Measurements from ENCODE around the gene FBXL19. TPM values are rescaled to one million over a fixed set of nuclear protein-coding genes. Genes with fewer than 3 reads are reported as not detected.

Gene FBXL19
- total and polyA plus RNA-seq, 2 experiments from 2014 or later, result 0.64 to 18.2 TPM

GRCh38 chr16:30947541-30947858 lies 24.1 kb downstream of the FBXL19 start:
- 40 to 74% methylated on average over 1 to 3 of the region's 3 CpGs for WGBS, 2 experiments (ENCODE audit: low coverage in 1 of 2, low lambda C conversion rate in 2 of 2, missing lambda C conversion rate in 2 of 2)
- H3K4me1 ChIP-seq (ENCODE audit: insufficient read depth), result peaks cover 17% of the 10 kb centered on the region; the same call in 1 of the 2 replicates
- in situ Hi-C loops (cut with MboI), result no loop called here

GRCh38 chr16:30947859-30948666 lies 24.7 kb downstream of the FBXL19 start:
- 22 to 25% methylated on average over 37 to 44 of the region's 44 CpGs for WGBS, 2 experiments (ENCODE audit: low coverage in 1 of 2, low lambda C conversion rate in 2 of 2, missing lambda C conversion rate in 2 of 2)

More at GRCh38 chr16:30947541-30947858, 24.1 kb downstream of the FBXL19 start:
- Histone ChIP-seq H3F3A (ENCODE audit: insufficient read depth) (peaks cover 20% of the 10 kb centered on the region), H3K4me2 (ENCODE audit: unreplicated experiment) (no peak overlapping the region), H2AFZ (no peak overlapping the region), H3K27ac (peak overlapping the region; percentile 65; the same call in 1 of the 2 replicates), H3K27me3 (replicated peaks; ENCODE audit: insufficient read depth) (no peaks in the 10 kb centered on the region), H3K79me2 (ENCODE audit: insufficient read depth) (peaks cover 15% of the 10 kb centered on the region), H4K20me1 (ENCODE audit: insufficient read depth) (no peaks in the 10 kb centered on the region), H3K9ac (peak overlapping the region; percentile 88), H3K9me2 (ENCODE audit: insufficient read depth) (no peaks in the 10 kb centered on the region), H3K36me3 (ENCODE audit: low read depth) (peaks cover 13% of the 10 kb centered on the region; the same call in 1 of the 2 replicates), H3K9me3 (ENCODE audit: low read depth) (no peaks in the 10 kb centered on the region), H3K4me3 (no peak overlapping the region)
- DNase-seq, result no peak
- no peak for TF ChIP-seq EZH2 (IDR thresholded peaks at IDR 0.05; ENCODE audit: insufficient read depth, poor library complexity, severe bottlenecking)
- TF ChIP-seq EZH2phosphoT487 (IDR thresholded peaks at IDR 0.05; ENCODE audit: insufficient read depth, low read depth), result no peak

GRCh38 chr16:30948667-30949649 lies 25.6 kb downstream of the FBXL19 start, which contains the start of gene ORAI3:
TSS of gene ORAI3 (plus strand) at chr16:30949068. CDS start at chr16:30949290, 222 bp downstream.
- peak within 1 kb of the TSS; percentile 95 for H3K4me3 ChIP-seq
- in situ Hi-C loops (cut with MboI), result no loop called here
- H3K9me2 ChIP-seq (ENCODE audit: insufficient read depth), result no peaks in the 10 kb centered on the region
- 0 to 1% methylated on average over 47 to 53 of the region's 70 CpGs for WGBS, 2 experiments (ENCODE audit: low coverage in 1 of 2, low lambda C conversion rate in 2 of 2, missing lambda C conversion rate in 2 of 2)
- DNase-seq, result peak; percentile 86
- no peaks in the 10 kb centered on the region for H3K9me3 ChIP-seq (ENCODE audit: low read depth)
- peak within 1 kb of the TSS; percentile 65 for H3K27ac ChIP-seq
- H3K79me2 ChIP-seq (ENCODE audit: insufficient read depth), result peaks cover 15% of the 10 kb centered on the region
- H3K27me3 ChIP-seq (replicated peaks; ENCODE audit: insufficient read depth), result no peaks in the 10 kb centered on the region
- TF ChIP-seq EZH2phosphoT487 (IDR thresholded peaks at IDR 0.05; ENCODE audit: insufficient read depth, low read depth), result no peak
- no peak for TF ChIP-seq EZH2 (IDR thresholded peaks at IDR 0.05; ENCODE audit: insufficient read depth, poor library complexity, severe bottlenecking)
- no peaks in the 10 kb centered on the region for H4K20me1 ChIP-seq (ENCODE audit: insufficient read depth)
- peaks cover 17% of the 10 kb centered on the region; the same call in 1 of the 2 replicates for H3K4me1 ChIP-seq (ENCODE audit: insufficient read depth)
- peak within 1 kb of the TSS; percentile 68 for H2AFZ ChIP-seq
- H3K9ac ChIP-seq, result peak within 1 kb of the TSS; percentile 88
- peak within 1 kb of the TSS; percentile 90 for H3K4me2 ChIP-seq (ENCODE audit: unreplicated experiment)
- peaks cover 20% of the 10 kb centered on the region for H3F3A ChIP-seq (ENCODE audit: insufficient read depth)
- H3K36me3 ChIP-seq (ENCODE audit: low read depth), result peaks cover 9% of the 10 kb centered on the region; the same call in 1 of the 2 replicates

More at GRCh38 chr16:30947859-30948666, 24.7 kb downstream of the FBXL19 start:
- peak overlapping the region; percentile 88 for H3K9ac ChIP-seq
- peak overlapping the region; percentile 65 for H3K27ac ChIP-seq
- peaks cover 17% of the 10 kb centered on the region; the same call in 1 of the 2 replicates for H3K4me1 ChIP-seq (ENCODE audit: insufficient read depth)
- TF ChIP-seq EZH2phosphoT487 (IDR thresholded peaks at IDR 0.05; ENCODE audit: insufficient read depth, low read depth), result no peak
- TF ChIP-seq EZH2 (IDR thresholded peaks at IDR 0.05; ENCODE audit: insufficient read depth, poor library complexity, severe bottlenecking), result no peak
- peak overlapping the region; percentile 95 for H3K4me3 ChIP-seq
- no peaks in the 10 kb centered on the region for H4K20me1 ChIP-seq (ENCODE audit: insufficient read depth)
- no peaks in the 10 kb centered on the region for H3K9me3 ChIP-seq (ENCODE audit: low read depth)
- peaks cover 9% of the 10 kb centered on the region; the same call in 1 of the 2 replicates for H3K36me3 ChIP-seq (ENCODE audit: low read depth)
- H3K9me2 ChIP-seq (ENCODE audit: insufficient read depth), result no peaks in the 10 kb centered on the region
- H3K4me2 ChIP-seq (ENCODE audit: unreplicated experiment), result peak overlapping the region; percentile 90
- peak; percentile 98 for DNase-seq
- peak overlapping the region; percentile 68 for H2AFZ ChIP-seq
- in situ Hi-C loops (cut with MboI), result no loop called here
- H3K79me2 ChIP-seq (ENCODE audit: insufficient read depth), result peaks cover 15% of the 10 kb centered on the region
- H3F3A ChIP-seq (ENCODE audit: insufficient read depth), result peaks cover 20% of the 10 kb centered on the region
- H3K27me3 ChIP-seq (replicated peaks; ENCODE audit: insufficient read depth), result no peaks in the 10 kb centered on the region
